B cell (primary cell): Measurements from ENCODE around the gene CISH.

Source experiments
- EZH2 ChIP-seq: IDR thresholded peaks from 2 replicates; pipeline ENCODE4 v1.6.1; 2012; ENCODE audit warnings: borderline replicate concordance, low read depth, mild to moderate bottlenecking, moderate library complexity, low read length; ENCODE audit not compliant: insufficient read depth, poor library complexity, severe bottlenecking
- TF ChIP-seq, protein P1 (sequence below): fragments of 200-600 bp; IDR thresholded peaks from one replicate; pipeline ENCODE4 v1.8.0; 2022; ENCODE audit warnings: antibody characterized with exemption, mild to moderate bottlenecking

- TF ChIP-seq, protein P1, sequence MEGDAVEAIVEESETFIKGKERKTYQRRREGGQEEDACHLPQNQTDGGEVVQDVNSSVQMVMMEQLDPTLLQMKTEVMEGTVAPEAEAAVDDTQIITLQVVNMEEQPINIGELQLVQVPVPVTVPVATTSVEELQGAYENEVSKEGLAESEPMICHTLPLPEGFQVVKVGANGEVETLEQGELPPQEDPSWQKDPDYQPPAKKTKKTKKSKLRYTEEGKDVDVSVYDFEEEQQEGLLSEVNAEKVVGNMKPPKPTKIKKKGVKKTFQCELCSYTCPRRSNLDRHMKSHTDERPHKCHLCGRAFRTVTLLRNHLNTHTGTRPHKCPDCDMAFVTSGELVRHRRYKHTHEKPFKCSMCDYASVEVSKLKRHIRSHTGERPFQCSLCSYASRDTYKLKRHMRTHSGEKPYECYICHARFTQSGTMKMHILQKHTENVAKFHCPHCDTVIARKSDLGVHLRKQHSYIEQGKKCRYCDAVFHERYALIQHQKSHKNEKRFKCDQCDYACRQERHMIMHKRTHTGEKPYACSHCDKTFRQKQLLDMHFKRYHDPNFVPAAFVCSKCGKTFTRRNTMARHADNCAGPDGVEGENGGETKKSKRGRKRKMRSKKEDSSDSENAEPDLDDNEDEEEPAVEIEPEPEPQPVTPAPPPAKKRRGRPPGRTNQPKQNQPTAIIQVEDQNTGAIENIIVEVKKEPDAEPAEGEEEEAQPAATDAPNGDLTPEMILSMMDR: no peak
- TF ChIP-seq EZH2: no peak
These were observed 37.1 kb downstream of the CISH start for GRCh38 chr3:50574444-50574831.
